Tongue (tissue), 2 donors: ENCODE measurements around the gene ZDHHC13. TPM values are rescaled to one million over a fixed set of nuclear protein-coding genes. Genes with fewer than 3 reads are reported as not detected.
A peak's percentile ranks its signal among the peaks of the same experiment; 100 is the strongest.

ENCODE experiments used
- DNase-seq: peaks from one replicate; pipeline ENCODE4 v3.0.0-alpha.2; 2015
- total RNA-seq: library from RNA; depleted of rRNA; stranded (reverse); fragments of >200 nt; gene quantifications from one replicate; pipeline ENCODE4 v1.2.3, GENCODE V29; 2014

ZDHHC13 gene
- total RNA-seq, 1 donor from 2014 or later, result 12.2 TPM

- DNase-seq, result no peak
These were observed 92.1 kb downstream of the ZDHHC13 start for GRCh38 chr11:19208959-19209546.

GRCh38 chr11:19209617-19210370, 92.8 kb downstream of the ZDHHC13 start:
- no peak for DNase-seq

- DNase-seq, result no peak
These were observed 99.1 kb downstream of the ZDHHC13 start for GRCh38 chr11:19216021-19216420.

GRCh38 chr11:19216709-19217374, 99.9 kb downstream of the ZDHHC13 start:
- DNase-seq, result no peak

- DNase-seq, result no peak
These were observed 101.2 kb downstream of the ZDHHC13 start for GRCh38 chr11:19218216-19218615.

- peak; percentile 97 for DNase-seq
These were observed 102.0 kb downstream of the ZDHHC13 start for GRCh38 chr11:19218786-19219460.

GRCh38 chr11:19220903-19221724, 104.1 kb downstream of the ZDHHC13 start:
- DNase-seq, result no peak

GRCh38 chr11:19225123-19225522, 108.2 kb downstream of the ZDHHC13 start:
- no peak for DNase-seq

- no peak for DNase-seq
These were observed 108.6 kb downstream of the ZDHHC13 start for GRCh38 chr11:19225581-19225980.

Other genes starting within 250 kb of the ZDHHC13 start
- not detected for gene MRGPRX1, start 177.8 kb upstream of the ZDHHC13 start, total RNA-seq
- gene MRGPRX2, start 56.5 kb upstream of the ZDHHC13 start, total RNA-seq, result not detected
- 704 TPM for gene CSRP3, start 84.8 kb downstream of the ZDHHC13 start, total RNA-seq
- 7.3 TPM for gene E2F8, start 123.8 kb downstream of the ZDHHC13 start, total RNA-seq